Heart left ventricle (tissue), 16 donors: ENCODE results near the gene SCN9A. TPM values are rescaled to one million over a fixed set of nuclear protein-coding genes. Genes with fewer than 3 reads are reported as not detected.

Experiments
- ATAC-seq, 4 donors: fragments of 200-7000 bp; cut with Tn5 transposase; one replicate each; pipeline ENCODE4 v1.9.1; 2020 to 2022; ENCODE audit warnings: moderate library complexity in 4 of 4, mild to moderate bottlenecking in 3 of 4, moderate number of reproducible peaks in 1 of 4
- DNase-seq, 5 donors: peaks; one replicate each; pipeline ENCODE4 v3.0.0-alpha.2; 2020
- H3K27ac ChIP-seq, 12 donors: fragments of 200-600 bp; sonication (generic) in 4 of 12; one replicate each; pipeline versions ENCODE4 v1.5.0 to v1.8.0; 2016 to 2022; ENCODE audit warnings: mild to moderate bottlenecking in 2 of 12
- H3K27me3 ChIP-seq, 9 donors: fragments of 200-600 bp; sonication (generic) in 2 of 9; one replicate each; pipeline versions ENCODE4 v1.5.1 to v1.8.0; 2016 to 2022; ENCODE audit warnings: mild to moderate bottlenecking in 3 of 9
- H3K36me3 ChIP-seq, 9 donors: fragments of 200-600 bp; sonication (generic) in 2 of 9; one replicate each; pipeline versions ENCODE4 v1.5.0 to v1.8.0; 2018 to 2022; ENCODE audit warnings: mild to moderate bottlenecking in 2 of 9
- H3K4me1 ChIP-seq, 12 donors: fragments of 200-600 bp; sonication (generic) in 4 of 12; one replicate each; pipeline versions ENCODE4 v1.5.0 to v1.8.0; 2016 to 2022; ENCODE audit warnings: mild to moderate bottlenecking in 3 of 12
- H3K4me3 ChIP-seq, 12 donors: fragments of 200-600 bp; sonication (generic) in 4 of 12; one replicate each; pipeline versions ENCODE4 v1.5.0 to v1.8.0; 2017 to 2022; ENCODE audit warnings: mild to moderate bottlenecking in 9 of 12, moderate library complexity in 4 of 12
- H3K9me3 ChIP-seq, 12 donors: fragments of 200-600 bp; sonication (generic) in 4 of 12; one replicate each; pipeline versions ENCODE4 v1.5.0 to v1.8.0; 2016 to 2022; ENCODE audit warnings: mild to moderate bottlenecking in 1 of 12
- CTCF ChIP-seq, 12 donors: fragments of 200-600 bp; sonication (generic) in 4 of 12; IDR thresholded peaks; one replicate each; pipeline versions ENCODE4 v1.5.0 to v1.8.0; 2018 to 2022; ENCODE audit warnings: antibody characterized with exemption in 12 of 12, mild to moderate bottlenecking in 5 of 12
- POLR2A ChIP-seq, 2 donors: fragments of 450-650 bp; IDR thresholded peaks; one replicate each; pipeline ENCODE4 v1.6.1; 2017; ENCODE audit warnings: antibody characterized with exemption in 2 of 2, mild to moderate bottlenecking in 2 of 2, moderate library complexity in 2 of 2
- WGBS, 4 donors: extraction: QIAGEN DNeasy Blood & Tissue Kit in 2 of 4; methylation state at CpG; one replicate each; pipeline versions ENCODE4 v1.1.5 to v1.1.7; 2013 to 2018; 5-methylcytosine and 5-hydroxymethylcytosine counted together
- intact Hi-C, 10 donors: fragments of 100-400 bp; cut with DNase I; formaldehyde crosslinking; loops; one replicate each; pipeline versions ENCODE4 v1.11.1 to v1.14.2; 2022
- polyA plus RNA-seq, 2 donors: library from polyadenylated mRNA; stranded (reverse); fragments of 200-250 nt; gene quantifications; one replicate each; pipeline ENCODE4 v1.2.3, GENCODE V29; 2013
- total RNA-seq, 9 donors: library from RNA; depleted of rRNA in 2 of 9; stranded (reverse); fragments of >200 nt in 2 of 9; fragmentation: NEBNext Ultra II Directional in 3 of 9; extraction: Animal tissue kit (Norgen Biotek cat#: 25700) in 3 of 9; gene quantifications; one replicate each; pipeline versions ENCODE4 v1.1.0 to v1.2.4, GENCODE V29; 2016 to 2023
- donor health status: ischemic (EF 13 %, LVEDD 7.1; RV severe dilation, severe dysfunction).
- donor health status: healthy with polysubstance abuse.
- donor health status: DM: no; HTN: yes; CAD: no.
- donor health status: DM: no; HTN: no; CAD: no.
- donor health status: ischemic (EF 25% LVEDD 6.9; RV normal size, moderate dysfunction).
- donor health status: ischemic (EF 25% LVEDD 5.7; RV mildly dilated, moderate dysfunction).
- donor health status: healthy.
- donor health status: DM: yes; HTN: yes; CAD: no.
- donor health status: ischemic (EF 35%, LVEDD 5.7; RV mildly dilated, moderate dysfunction).
- donor health status: nonischemic (EF 11% LVEDD 7.7; RV severe dilation, severe dysfunction).
- donor health status: DM: yes; HTN: yes; CAD: no.
- donor health status: PGD.
- donor health status: ischemic (EF 29% LVEDD 5.4; RV normal size, mild dysfunction).
- donor health status: nonischemic (EF 23%, LVEDD 6.1; RV moderate dilation, normal function).

The SCN9A gene
- total and polyA plus RNA-seq, 11 donors, result 0.08 to 3.2 (median 0.99) TPM

DNA sequence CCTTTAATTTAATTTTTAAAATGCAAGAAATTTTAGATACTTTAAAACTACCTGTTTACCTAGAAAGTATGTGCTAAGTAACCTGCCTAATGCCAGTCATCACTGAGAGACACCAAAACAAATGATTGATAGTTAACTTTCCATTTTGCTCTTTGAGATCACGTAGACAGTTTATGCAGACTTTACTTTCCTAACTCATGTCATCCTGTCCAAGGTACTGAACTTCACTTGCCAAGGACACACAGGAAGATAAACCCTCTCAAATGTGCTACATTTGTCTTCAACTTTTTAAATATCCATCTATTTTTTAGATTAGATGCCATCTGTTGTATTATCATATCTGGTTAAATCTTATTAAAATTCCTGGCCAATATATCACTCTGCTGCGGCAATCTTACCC is 227.9 kb downstream of the SCN9A start:
- TF ChIP-seq POLR2A (IDR thresholded peaks at IDR 0.05), result no peak
- no peak for TF ChIP-seq CTCF (IDR thresholded peaks at IDR 0.05)
- no peak for DNase-seq
- Histone ChIP-seq H3K36me3 (no peaks in the 10 kb centered on the region), H3K27me3 (no peaks in the 10 kb centered on the region), H3K27ac (no peak overlapping the region), H3K4me3 (no peak overlapping the region), H3K4me1 (peaks cover 0 to 10% (median 0%) of the 10 kb centered on the region in 12 donors), H3K9me3 (no peaks in the 10 kb centered on the region)
- intact Hi-C loops, result no loop called here
- WGBS, 4 donors, result 48 to 71% (median 52%) methylated on average over 2 of the region's 2 CpGs
- ATAC-seq, result no peak

Other genes starting within 250 kb of the SCN9A start
- 1 to 10 TPM in 1 of 9 donors, under 1 TPM in 6, not detected in 2; 0.05 to 1.3 (median 0.35) TPM for gene SCN1A, start 247.9 kb downstream of the SCN9A start, total RNA-seq
- under 1 TPM in 1 of 2 donors, not detected in 1; 0.27 TPM for gene SCN1A, start 247.9 kb downstream of the SCN9A start, polyA plus RNA-seq
- 10 to 100 TPM in 8 of 9 donors, 1 to 10 TPM in 1; 9.0 to 46.3 (median 14.4) TPM for gene SCN7A, start 118.3 kb upstream of the SCN9A start, total RNA-seq
- 1 to 10 TPM; 2.6 to 7.9 TPM for gene SCN7A, start 118.3 kb upstream of the SCN9A start, polyA plus RNA-seq